Lung (tissue), 12 donors: ENCODE results near the gene CD72. TPM values are rescaled to one million over a fixed set of nuclear protein-coding genes. Genes with fewer than 3 reads are reported as not detected.
"Not testable (repeated sequence)": the region's sequence is repeated elsewhere in the genome, so short reads cannot be mapped to it uniquely, and the experiment has no call there.

ENCODE experiments used
- ATAC-seq: fragments of 200-7000 bp; cut with Tn5 transposase; one replicate; pipeline ENCODE4 v1.9.1; 2020; ENCODE audit warnings: moderate number of reproducible peaks; ENCODE audit not compliant: insufficient read depth, low FRiP score
- DNase-seq, 3 donors: peaks; one replicate each; pipeline ENCODE4 v3.0.0-alpha.2; 2013 to 2017
- H3K27ac ChIP-seq, 2 donors: one replicate each; pipeline ENCODE4 v1.5.1; 2013; ENCODE audit warnings: mild to moderate bottlenecking in 2 of 2, moderate library complexity in 2 of 2, control low read depth in 1 of 2, inconsistent platforms in 1 of 2, low read depth in 1 of 2, low read length in 1 of 2
- H3K27me3 ChIP-seq, 3 donors: one replicate each; pipeline ENCODE4 v1.5.1; 2013; ENCODE audit warnings: low read length in 2 of 3; ENCODE audit not compliant: control insufficient read depth in 3 of 3, insufficient read depth in 3 of 3
- H3K36me3 ChIP-seq, 4 donors: one replicate each; pipeline ENCODE4 v1.5.1; 2013; ENCODE audit warnings: low read length in 4 of 4, mild to moderate bottlenecking in 1 of 4, moderate library complexity in 1 of 4; ENCODE audit not compliant: control insufficient read depth in 4 of 4, insufficient read depth in 4 of 4
- H3K4me1 ChIP-seq, 5 donors: one replicate each; pipeline ENCODE4 v1.5.1; 2013; ENCODE audit warnings: low read length in 5 of 5, mild to moderate bottlenecking in 2 of 5, moderate library complexity in 1 of 5; ENCODE audit not compliant: control insufficient read depth in 5 of 5, insufficient read depth in 5 of 5
- H3K4me3 ChIP-seq: one replicate; pipeline ENCODE4 v1.5.1; 2013; ENCODE audit warnings: mild to moderate bottlenecking, control low read depth, moderate library complexity
- H3K9ac ChIP-seq, 2 donors: one replicate each; pipeline ENCODE4 v1.5.1; 2013; ENCODE audit warnings: low read length in 2 of 2, control low read depth in 1 of 2; ENCODE audit not compliant: insufficient read depth in 1 of 2
- H3K9me3 ChIP-seq, 4 donors: one replicate each; pipeline ENCODE4 v1.5.1; 2013; ENCODE audit warnings: low read length in 3 of 4, mild to moderate bottlenecking in 1 of 4, moderate library complexity in 1 of 4; ENCODE audit not compliant: control insufficient read depth in 4 of 4, insufficient read depth in 3 of 4
- WGBS, 2 donors: extraction: QIAGEN DNeasy Blood & Tissue Kit; methylation state at CpG; one replicate each; pipeline ENCODE4 v1.1.7; 2013; 5-methylcytosine and 5-hydroxymethylcytosine counted together
- polyA plus RNA-seq, 2 donors: library from polyadenylated mRNA; stranded (reverse); fragments of 200-250 nt; gene quantifications; one replicate each; pipeline ENCODE4 v1.2.1, GENCODE V29; 2013
- total RNA-seq, 2 donors: library from RNA; depleted of rRNA in 1 of 2; stranded (reverse); fragments of >200 nt in 1 of 2; gene quantifications; one replicate each; pipeline ENCODE4 v1.2.1, GENCODE V29; 2014 to 2021
- TF ChIP-seq, protein P1 (sequence below): IDR thresholded peaks from 2 replicates; pipeline ENCODE4 v1.5.1; 2012; ENCODE audit warnings: mild to moderate bottlenecking; ENCODE audit errors: control extremely low read depth, extremely low read depth
- donor health status: control.
- donor health status: control.
- donor health status: Bipolar disorder and iron deficiency.
- donor health status: healthy.
- donor health status: DM: yes; HTN: yes; CAD: no.

Gene CD72
- total and polyA plus RNA-seq, 4 donors, result 3.1 to 10.6 (median 5.9) TPM

DNA sequence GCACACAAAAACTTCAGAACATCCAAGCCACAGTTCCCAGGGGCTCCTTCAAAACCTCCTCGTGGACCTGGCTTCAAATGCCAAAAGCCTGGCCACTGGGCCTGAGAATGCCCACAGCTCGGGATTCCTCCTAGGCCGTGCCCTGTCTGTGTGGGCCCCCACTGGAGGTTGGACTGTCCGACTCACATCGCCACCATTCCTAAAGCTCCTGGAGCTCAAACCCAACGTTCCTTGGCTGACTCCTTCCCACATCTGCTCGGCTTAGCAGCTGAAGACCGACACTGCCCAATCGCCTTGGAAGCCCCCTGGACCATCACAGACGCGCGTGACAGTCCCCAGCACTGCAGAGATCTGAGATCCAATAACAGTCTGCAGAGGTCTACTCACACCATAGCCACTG is 24.8 kb upstream of the CD72 start:
- DNase-seq (no peak), ATAC-seq (no peak)
- 95 to 97% methylated on average over 12 of the region's 12 CpGs for WGBS, 2 donors
- H3K9ac ChIP-seq, result no peak overlapping the region
- no peaks in the 10 kb centered on the region for H3K27me3 ChIP-seq
- H3K27ac ChIP-seq, result no peak overlapping the region
- TF ChIP-seq, protein P1, sequence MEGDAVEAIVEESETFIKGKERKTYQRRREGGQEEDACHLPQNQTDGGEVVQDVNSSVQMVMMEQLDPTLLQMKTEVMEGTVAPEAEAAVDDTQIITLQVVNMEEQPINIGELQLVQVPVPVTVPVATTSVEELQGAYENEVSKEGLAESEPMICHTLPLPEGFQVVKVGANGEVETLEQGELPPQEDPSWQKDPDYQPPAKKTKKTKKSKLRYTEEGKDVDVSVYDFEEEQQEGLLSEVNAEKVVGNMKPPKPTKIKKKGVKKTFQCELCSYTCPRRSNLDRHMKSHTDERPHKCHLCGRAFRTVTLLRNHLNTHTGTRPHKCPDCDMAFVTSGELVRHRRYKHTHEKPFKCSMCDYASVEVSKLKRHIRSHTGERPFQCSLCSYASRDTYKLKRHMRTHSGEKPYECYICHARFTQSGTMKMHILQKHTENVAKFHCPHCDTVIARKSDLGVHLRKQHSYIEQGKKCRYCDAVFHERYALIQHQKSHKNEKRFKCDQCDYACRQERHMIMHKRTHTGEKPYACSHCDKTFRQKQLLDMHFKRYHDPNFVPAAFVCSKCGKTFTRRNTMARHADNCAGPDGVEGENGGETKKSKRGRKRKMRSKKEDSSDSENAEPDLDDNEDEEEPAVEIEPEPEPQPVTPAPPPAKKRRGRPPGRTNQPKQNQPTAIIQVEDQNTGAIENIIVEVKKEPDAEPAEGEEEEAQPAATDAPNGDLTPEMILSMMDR, result no peak
- peaks cover 0 to 12% (median 4%) of the 10 kb centered on the region in 5 donors for H3K4me1 ChIP-seq
- H3K4me3 ChIP-seq, result no peak overlapping the region
- H3K9me3 ChIP-seq, result no peaks in the 10 kb centered on the region
- H3K36me3 ChIP-seq, result no peaks in the 10 kb centered on the region

DNA sequence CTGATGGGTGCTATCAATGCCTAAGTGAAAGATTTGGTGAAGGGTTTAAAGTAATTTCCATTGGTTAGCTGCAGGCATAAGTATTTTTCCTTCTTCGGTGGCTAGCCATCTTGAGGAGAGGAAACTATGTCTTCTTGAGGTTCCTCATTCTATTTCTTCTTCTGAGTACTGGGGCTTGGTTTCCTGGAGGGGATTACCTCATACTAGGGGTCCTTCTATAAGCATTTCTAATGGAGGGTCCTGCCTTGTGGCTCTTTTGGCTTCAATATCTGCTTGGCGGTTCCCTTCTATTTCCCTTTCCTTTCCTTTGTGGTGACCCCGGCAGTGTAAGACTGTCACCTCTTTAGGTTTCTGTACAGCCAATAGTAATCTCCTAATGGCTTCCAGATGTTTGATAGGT is 23.3 kb upstream of the CD72 start:
- H3K4me3 ChIP-seq, H3K4me1 ChIP-seq, H3K9me3 ChIP-seq, H3K27ac ChIP-seq, ATAC-seq, H3K36me3 ChIP-seq, H3K9ac ChIP-seq, DNase-seq, H3K27me3 ChIP-seq: not testable (repeated sequence)
- WGBS, 2 donors, result 37 to 87% methylated on average over 3 of the region's 3 CpGs

DNA sequence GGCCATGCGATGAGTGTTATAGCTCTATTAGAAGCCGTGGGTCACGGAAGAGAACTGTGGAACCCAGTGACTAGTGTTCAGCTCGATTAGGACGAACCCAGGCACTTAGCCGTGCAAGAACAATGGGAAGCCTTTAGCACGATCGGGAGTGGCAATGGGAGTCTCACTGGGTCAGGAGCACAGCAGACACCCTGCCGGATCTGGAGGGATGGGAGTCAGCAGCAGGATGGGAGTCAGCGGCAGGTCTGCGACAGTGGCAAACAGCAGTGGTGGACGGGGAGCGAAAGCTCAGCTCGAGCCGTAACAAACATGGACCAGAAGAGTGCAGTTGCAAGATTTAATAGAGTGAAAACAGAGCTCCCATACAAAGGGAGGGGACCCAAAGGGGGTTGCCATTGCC is 22.2 kb upstream of the CD72 start:
- H3K9me3 ChIP-seq, H3K27me3 ChIP-seq, H3K4me3 ChIP-seq, H3K9ac ChIP-seq, H3K4me1 ChIP-seq, ATAC-seq, DNase-seq, H3K36me3 ChIP-seq, H3K27ac ChIP-seq: not testable (repeated sequence)
- WGBS, 2 donors, result 97 to 98% methylated on average over 15 of the region's 15 CpGs

DNA sequence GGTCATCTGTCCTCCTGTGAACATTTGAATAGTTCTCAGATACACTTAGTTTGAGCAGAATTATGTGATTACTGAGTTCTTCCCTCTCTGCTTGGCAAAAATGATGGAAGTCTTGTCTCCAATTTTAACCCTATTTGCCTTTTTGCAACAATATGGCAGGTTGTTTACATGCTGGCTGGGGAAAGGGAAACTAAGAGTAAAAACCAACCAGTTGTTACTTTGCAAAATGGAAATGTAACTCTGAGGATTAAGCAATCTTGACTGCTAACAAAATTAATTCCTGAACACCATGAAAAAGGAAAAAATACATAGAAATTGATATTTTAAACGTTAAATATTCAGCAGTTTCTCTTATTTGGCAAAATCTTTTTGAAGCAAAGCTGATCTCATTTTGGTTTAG is 21.4 kb upstream of the CD72 start:
- no peaks in the 10 kb centered on the region for H3K27me3 ChIP-seq
- H3K9me3 ChIP-seq, result no peaks in the 10 kb centered on the region
- peaks cover 0 to 5% (median 0%) of the 10 kb centered on the region in 5 donors for H3K4me1 ChIP-seq
- no peak for ATAC-seq
- no peak overlapping the region for H3K4me3 ChIP-seq
- WGBS, 2 donors, result 69 to 82% methylated on average over 1 of the region's 1 CpG
- no peak for DNase-seq
- no peak overlapping the region for H3K9ac ChIP-seq
- TF ChIP-seq, protein P1, result no peak
- no peaks in the 10 kb centered on the region for H3K36me3 ChIP-seq
- H3K27ac ChIP-seq, result no peak overlapping the region

DNA sequence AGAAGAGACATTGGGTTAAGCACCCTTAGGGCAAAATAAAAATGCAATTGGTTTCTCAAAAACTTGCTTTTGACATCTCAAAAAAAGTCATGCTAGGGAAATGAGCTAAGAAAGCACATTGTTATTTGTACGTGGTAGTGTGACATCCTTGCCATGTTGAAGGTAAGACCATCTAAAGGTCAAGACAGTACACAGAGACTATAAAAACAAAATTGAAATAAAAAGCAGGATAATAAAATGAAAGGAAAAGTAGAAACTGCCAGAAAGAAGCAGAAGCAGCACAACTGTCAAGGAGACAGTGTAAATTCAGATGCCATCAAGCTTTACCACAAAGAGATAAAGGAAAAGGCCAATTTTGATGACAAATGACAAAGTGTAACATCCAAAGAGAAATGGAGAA is 21.0 kb upstream of the CD72 start:
- H3K27me3 ChIP-seq, H3K4me3 ChIP-seq, H3K4me1 ChIP-seq, DNase-seq, H3K9ac ChIP-seq, ATAC-seq, H3K9me3 ChIP-seq, H3K27ac ChIP-seq, H3K36me3 ChIP-seq: not testable (repeated sequence)
- 55 to 60% methylated on average over 1 of the region's 1 CpG for WGBS, 2 donors

DNA sequence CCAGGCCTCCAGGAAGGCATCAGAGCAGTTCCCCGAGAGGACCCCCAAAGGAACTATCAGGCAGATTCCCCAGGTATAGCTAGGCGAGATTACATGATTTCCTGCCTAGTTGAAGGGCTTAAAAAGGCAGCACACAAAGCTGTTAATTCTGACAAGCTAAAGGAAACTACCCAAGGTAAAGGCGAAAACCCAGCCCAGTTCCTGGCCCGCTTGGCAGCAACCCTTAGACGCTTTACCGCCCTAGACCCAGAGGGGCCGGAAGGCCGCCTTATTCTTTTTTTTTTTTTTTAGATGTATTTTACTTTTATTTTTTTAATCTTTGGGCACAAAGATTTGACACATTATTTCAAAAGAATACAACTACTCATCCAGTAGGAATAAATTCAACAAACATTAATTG is 20.5 kb upstream of the CD72 start:
- DNase-seq, ATAC-seq, H3K27me3 ChIP-seq, H3K4me1 ChIP-seq, H3K27ac ChIP-seq, H3K4me3 ChIP-seq, H3K9me3 ChIP-seq, H3K9ac ChIP-seq, H3K36me3 ChIP-seq: not testable (repeated sequence)
- WGBS, 2 donors, result 49 to 60% methylated on average over 7 of the region's 8 CpGs

DNA sequence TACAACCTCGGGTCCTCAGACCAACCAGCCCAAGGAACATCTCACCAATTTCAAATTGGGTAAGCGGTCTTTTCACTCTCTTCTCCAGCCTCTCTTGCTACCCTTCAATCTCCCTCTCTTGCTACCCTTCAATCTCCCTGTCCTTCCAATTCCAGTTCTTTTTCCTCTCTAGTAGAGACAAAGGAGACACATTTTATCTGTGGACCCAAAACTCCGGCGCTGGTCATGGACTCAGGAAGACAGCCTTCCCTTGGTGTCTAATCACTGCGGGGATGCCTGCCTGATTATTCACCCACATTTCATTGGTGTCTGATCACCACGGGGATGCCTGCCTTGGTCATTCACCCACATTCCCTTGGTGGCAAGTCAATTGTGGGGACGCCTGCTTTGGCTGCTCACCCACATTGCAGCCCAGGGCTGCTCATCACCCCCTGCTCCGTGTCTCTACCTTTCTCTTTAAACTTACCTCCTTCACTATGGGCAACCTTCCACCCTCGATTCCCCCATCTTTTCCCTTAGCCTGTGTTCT is 19.3 kb upstream of the CD72 start:
- H3K27me3 ChIP-seq, DNase-seq, H3K36me3 ChIP-seq, ATAC-seq, H3K4me3 ChIP-seq, H3K9ac ChIP-seq, H3K27ac ChIP-seq, H3K4me1 ChIP-seq, H3K9me3 ChIP-seq: not testable (repeated sequence)
- 97% methylated on average over 9 of the region's 9 CpGs for WGBS, 2 donors
